K562 (cell line): Measurements from ENCODE around the gene KCTD11. TPM values are rescaled to one million over a fixed set of nuclear protein-coding genes. Genes with fewer than 3 reads are reported as not detected.

Source experiments
- ATAC-seq: fragments of 200-7000 bp; cut with Tn5 transposase; 3 replicates; pipeline ENCODE4 v1.9.1; 2020; ENCODE audit warnings: moderate library complexity
- BruUV-seq: library from RNA; stranded (reverse); fragments of 400-500 nt; replicated peaks from 2 replicates; lab custom pipeline; 2021; lab: Mats Ljungman, UMichigan
- CTCF ChIA-PET: fragments of 300-600 bp; formaldehyde crosslinking; extraction: SDS; loops from one replicate; lab custom pipeline; 2021; ENCODE audit warnings: low intra/inter-chr PET ratio; lab: Yijun Ruan, JAX
- POLR2A ChIA-PET: fragments of 300-600, 350-650 bp; sonication (Branson Sonifier 250); formaldehyde crosslinking; extraction: SDS; loops from one replicate; lab custom pipeline; 2021; ENCODE audit warnings: antibody characterized with exemption, inconsistent platforms; lab: Yijun Ruan, JAX
- DNase-seq, 4 experiments: peaks; one replicate each; pipeline versions ENCODE4 v3.0.0 to v3.0.0-alpha.2; 2011 to 2018; ENCODE audit warnings: low spot score in 3 of 4, mixed read lengths in 3 of 4; ENCODE audit errors: extremely low read depth in 1 of 4
- FAIRE-seq: peaks from 2 replicates; lab custom pipeline; 2011; peaks lifted over from hg19 to GRCh38; lab: Jason Lieb, UNC
- H2AFZ ChIP-seq: 2 replicates; pipeline ENCODE4 v1.6.0; 2011; ENCODE audit warnings: low read depth, low read length, control low read depth, inconsistent platforms
- H3K27ac ChIP-seq: fragments of 200-600 bp; 3 replicates; pipeline ENCODE4 v1.8.0; 2011; ENCODE audit warnings: low read depth, mild to moderate bottlenecking, control low read depth, inconsistent platforms, low read length, moderate library complexity, mixed read lengths; ENCODE audit errors: extremely low read depth
- H3K27me3 ChIP-seq, 2 experiments: fragments of 300-600 bp in 1 of 2; 2 replicates in 1 of 2; 3 replicates in 1 of 2; pipeline versions ENCODE4 v1.6.0 to v1.8.0; 2011; ENCODE audit warnings: inconsistent platforms in 2 of 2, low read length in 2 of 2, mild to moderate bottlenecking in 1 of 2, mixed read lengths in 1 of 2, moderate library complexity in 1 of 2; ENCODE audit not compliant: control insufficient read depth in 2 of 2, insufficient read depth in 2 of 2
- H3K36me3 ChIP-seq: fragments of 300-600 bp; 3 replicates; pipeline ENCODE4 v1.8.0; 2011; ENCODE audit warnings: mild to moderate bottlenecking, low read length, inconsistent platforms; ENCODE audit not compliant: control insufficient read depth, insufficient read depth
- H3K4me1 ChIP-seq, 2 experiments: fragments of 200-600 bp in 1 of 2; replicated peaks in 1 of 2; 2 replicates in 1 of 2; 3 replicates in 1 of 2; pipeline versions ENCODE4 v1.5.1 to v1.8.0; 2011; ENCODE audit warnings: inconsistent platforms in 2 of 2, low read length in 2 of 2, mild to moderate bottlenecking in 1 of 2, mixed read lengths in 1 of 2, moderate library complexity in 1 of 2; ENCODE audit not compliant: control insufficient read depth in 2 of 2, insufficient read depth in 2 of 2
- H3K4me2 ChIP-seq: 2 replicates; pipeline ENCODE4 v1.6.1; 2011; ENCODE audit warnings: low read length, control low read depth, inconsistent platforms, mixed read lengths; ENCODE audit not compliant: insufficient read depth
- H3K4me3 ChIP-seq: fragments of 200-600 bp; sonication (generic), shearing (Covaris generic); 2 replicates; pipeline ENCODE4 v1.5.1; 2016; ENCODE audit warnings: control low read depth, inconsistent platforms
- H3K79me2 ChIP-seq: fragments of 200-600 bp; 3 replicates; pipeline ENCODE4 v1.8.0; 2011; ENCODE audit warnings: low read length, inconsistent platforms; ENCODE audit not compliant: control insufficient read depth, insufficient read depth
- H3K9ac ChIP-seq, 2 experiments: 2 replicates each; pipeline versions ENCODE4 v1.6.0 to v1.6.1; 2011; ENCODE audit warnings: low read depth in 2 of 2, low read length in 2 of 2, control low read depth in 1 of 2, inconsistent platforms in 1 of 2, mild to moderate bottlenecking in 1 of 2, mixed read lengths in 1 of 2; ENCODE audit not compliant: insufficient read depth in 1 of 2
- H3K9me1 ChIP-seq: one replicate; pipeline ENCODE4 v1.6.0; 2011; ENCODE audit warnings: inconsistent platforms, mild to moderate bottlenecking, low read length, moderate library complexity; ENCODE audit not compliant: control insufficient read depth, insufficient read depth
- H3K9me3 ChIP-seq: replicated peaks from 2 replicates; pipeline ENCODE4 v1.5.1; 2011; ENCODE audit warnings: low read depth, low read length, inconsistent platforms; ENCODE audit not compliant: control insufficient read depth, insufficient read depth
- H4K20me1 ChIP-seq: replicated peaks from 2 replicates; pipeline ENCODE4 v1.6.1; 2011; ENCODE audit warnings: low read length, inconsistent platforms, mixed read lengths; ENCODE audit not compliant: control insufficient read depth, insufficient read depth
- HMG20A ChIP-seq: fragments of 450-650 bp; formaldehyde crosslinking; conservative IDR thresholded peaks from 2 replicates; pipeline ENCODE4 v1.4.0; 2020; ENCODE audit warnings: mild to moderate bottlenecking, mixed read lengths
- SMAD3 ChIP-seq: fragments of 450-650 bp; formaldehyde crosslinking; conservative IDR thresholded peaks from 2 replicates; pipeline ENCODE4 v1.4.0; 2020; ENCODE audit warnings: mild to moderate bottlenecking
- U2AF2 ChIP-seq: fragments of 200-400 bp; formaldehyde crosslinking; optimal IDR thresholded peaks from 2 replicates; pipeline ENCODE3; 2017; ENCODE audit warnings: low read depth, mild to moderate bottlenecking, low read length
- WGBS: fragments of 100-300 bp; shearing (Covaris generic); methylation state at CpG from one replicate; pipeline ENCODE4 v1.1.6; 2016; ENCODE audit warnings: low coverage, mixed read lengths; ENCODE audit not compliant: insufficient coverage; ENCODE audit errors: missing lambda C conversion rate; 5-methylcytosine and 5-hydroxymethylcytosine counted together
- in situ Hi-C: fragments of 300-500 bp; cut with MboI; formaldehyde crosslinking; loops from 4 replicates; pipeline ENCODE4 v1.15.0; 2018; ENCODE audit warnings: inconsistent platforms, mixed read lengths
- intact Hi-C: fragments of 100-400 bp; cut with micrococcal nuclease; formaldehyde crosslinking; loops from 2 replicates; pipeline ENCODE4 v1.14.2; 2022
- polyA plus RNA-seq, 8 experiments: library from polyadenylated mRNA; depleted of rRNA in 4 of 8; stranded (reverse) in 5 of 8; unstranded in 3 of 8; fragments of >200 nt; fragmentation: Nextera tagmentation in 2 of 8; fragmentation: Illumina TruSeq in 1 of 8; extraction: Ambion mirVana in 2 of 8; extraction: Trizol in 1 of 8; gene quantifications; 2 replicates each; pipeline versions ENCODE4 v1.2.1 to v1.2.3, GENCODE V29; 2011 to 2014; ENCODE audit warnings: inconsistent platforms in 1 of 8, missing spikeins in 1 of 8
- total RNA-seq, 7 experiments: library from RNA; depleted of rRNA in 6 of 7; stranded (reverse); fragments of >200 nt in 6 of 7; fragmentation: Illumina TruSeq in 2 of 7; extraction: Trizol in 2 of 7; gene quantifications; 2 replicates each; pipeline versions ENCODE4 v1.2.1 to v1.2.3, GENCODE V29; 2011 to 2021; ENCODE audit warnings: low replicate concordance in 1 of 7
- TF ChIP-seq, protein P1 (sequence below): fragments of 450-650 bp; conservative IDR thresholded peaks from 2 replicates; pipeline ENCODE4 v1.6.1; 2016; ENCODE audit warnings: missing genetic modification characterization, low read depth, mild to moderate bottlenecking, control low read depth, missing compliant biosample characterization
- TF ChIP-seq, protein P2 (sequence below): sonication (generic); IDR thresholded peaks from 2 replicates; pipeline ENCODE4 v1.6.1; 2016

Gene KCTD11
- total and polyA plus RNA-seq, 9 of the 15 experiments (the other 6 are each of a cell fraction or from before 2014, with no cell fraction given), result 0.01 to 3.2 (median 2.5) TPM; not detected in 1

DNA sequence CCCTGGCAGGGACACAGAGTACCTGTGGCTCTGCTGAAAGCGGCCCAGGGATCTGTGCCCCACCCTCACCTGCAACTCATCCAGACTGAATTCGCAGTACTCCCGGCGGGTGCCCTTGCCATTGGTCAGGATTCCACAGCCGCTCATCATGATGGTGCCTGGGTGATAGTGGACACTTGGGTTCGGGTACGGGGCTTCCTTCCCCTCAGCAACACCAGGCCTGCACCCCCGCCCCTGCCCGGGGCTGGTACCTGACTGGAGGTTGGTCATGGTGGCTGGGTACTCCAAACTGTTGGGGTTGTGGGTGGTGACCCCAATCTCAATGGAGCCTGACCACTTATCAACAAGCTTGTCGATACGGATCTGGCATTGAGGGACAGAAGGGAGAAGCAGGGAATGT lies 25.8 kb upstream of the KCTD11 start:
- FAIRE-seq, result no peak
- H3K9ac ChIP-seq, result no peak overlapping the region

DNA sequence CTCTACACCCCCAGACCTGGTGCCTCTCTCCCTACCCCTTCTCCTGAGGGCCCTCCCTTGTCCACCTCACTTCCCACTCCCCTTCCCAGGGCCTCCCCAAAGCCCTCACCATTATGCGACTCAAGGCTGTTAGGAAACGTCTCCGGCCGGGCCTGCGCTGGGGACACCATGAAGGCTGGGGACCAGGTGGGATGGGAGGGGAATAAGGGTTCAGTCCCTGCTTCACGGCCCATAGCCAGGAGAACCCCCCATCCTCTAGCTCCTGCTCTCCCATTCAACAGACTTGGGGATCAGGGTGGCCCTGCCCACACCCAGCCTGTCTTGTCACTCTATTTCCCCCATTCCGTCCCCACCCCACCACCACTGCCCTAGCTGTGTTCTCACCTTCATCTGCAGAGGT lies 24.9 kb upstream of the KCTD11 start:
- TF ChIP-seq SMAD3 (CRISPR knock-in tag) (no peak), U2AF2 (no peak), HMG20A (CRISPR knock-in tag) (no peak)
- TF ChIP-seq, protein P1, sequence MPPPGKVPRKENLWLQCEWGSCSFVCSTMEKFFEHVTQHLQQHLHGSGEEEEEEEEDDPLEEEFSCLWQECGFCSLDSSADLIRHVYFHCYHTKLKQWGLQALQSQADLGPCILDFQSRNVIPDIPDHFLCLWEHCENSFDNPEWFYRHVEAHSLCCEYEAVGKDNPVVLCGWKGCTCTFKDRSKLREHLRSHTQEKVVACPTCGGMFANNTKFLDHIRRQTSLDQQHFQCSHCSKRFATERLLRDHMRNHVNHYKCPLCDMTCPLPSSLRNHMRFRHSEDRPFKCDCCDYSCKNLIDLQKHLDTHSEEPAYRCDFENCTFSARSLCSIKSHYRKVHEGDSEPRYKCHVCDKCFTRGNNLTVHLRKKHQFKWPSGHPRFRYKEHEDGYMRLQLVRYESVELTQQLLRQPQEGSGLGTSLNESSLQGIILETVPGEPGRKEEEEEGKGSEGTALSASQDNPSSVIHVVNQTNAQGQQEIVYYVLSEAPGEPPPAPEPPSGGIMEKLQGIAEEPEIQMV, result no peak
- H3K4me2 ChIP-seq, result no peak overlapping the region
- intact Hi-C loops (no loop called here), in situ Hi-C loops (no loop called here)
- CTCF ChIA-PET, result no interaction called here
- no TSS peak for BruUV-seq
- H3K4me1 ChIP-seq, result peaks cover 7 to 38% of the 10 kb centered on the region in 2 experiments
- no peak overlapping the region for H2AFZ ChIP-seq
- POLR2A ChIA-PET, result interaction anchor here (0.6 kb wide), 1 partner anchor 487 kb away, joined by 3 read pairs; no protein-coding TSS in a partner anchor
- H3K27ac ChIP-seq, result no peak overlapping the region
- H3K27me3 ChIP-seq, result no peaks in the 10 kb centered on the region
- peak overlapping the region in 1 of 2 experiments; percentile 35; a peak in 1 of 4 replicates for H3K9ac ChIP-seq
- H3K36me3 ChIP-seq, result peaks cover 45% of the 10 kb centered on the region; the same call in 2 of the 3 replicates
- FAIRE-seq, result no peak
- H3K9me3 ChIP-seq, result no peaks in the 10 kb centered on the region
- 100% methylated on average over 2 of the region's 7 CpGs for WGBS
- no peak overlapping the region for H3K4me3 ChIP-seq
- H4K20me1 ChIP-seq, result no peaks in the 10 kb centered on the region
- ATAC-seq, result no peak
- H3K79me2 ChIP-seq, result peaks cover 16% of the 10 kb centered on the region
- no peaks in the 10 kb centered on the region for H3K9me1 ChIP-seq
- DNase-seq, result no peak

More for the DNA sequence above, 25.8 kb upstream of the KCTD11 start:
- in situ Hi-C loops (no loop called here), intact Hi-C loops (no loop called here)
- Histone ChIP-seq H3K9me3 (no peaks in the 10 kb centered on the region), H3K79me2 (peaks cover 16% of the 10 kb centered on the region), H2AFZ (no peak overlapping the region), H4K20me1 (no peaks in the 10 kb centered on the region), H3K4me3 (no peak overlapping the region), H3K4me1 (peaks cover 4 to 34% of the 10 kb centered on the region in 2 experiments; a peak in 4 of 5 replicates), H3K36me3 (peaks cover 54% of the 10 kb centered on the region; the same call in 2 of the 3 replicates), H3K4me2 (no peak overlapping the region), H3K27ac (no peak overlapping the region), H3K27me3 (no peaks in the 10 kb centered on the region), H3K9me1 (no peaks in the 10 kb centered on the region)
- no peak for ATAC-seq
- no peak for DNase-seq
- no TSS peak for BruUV-seq
- WGBS, result 92% methylated on average over 8 of the region's 11 CpGs
- TF ChIP-seq, protein P2, sequence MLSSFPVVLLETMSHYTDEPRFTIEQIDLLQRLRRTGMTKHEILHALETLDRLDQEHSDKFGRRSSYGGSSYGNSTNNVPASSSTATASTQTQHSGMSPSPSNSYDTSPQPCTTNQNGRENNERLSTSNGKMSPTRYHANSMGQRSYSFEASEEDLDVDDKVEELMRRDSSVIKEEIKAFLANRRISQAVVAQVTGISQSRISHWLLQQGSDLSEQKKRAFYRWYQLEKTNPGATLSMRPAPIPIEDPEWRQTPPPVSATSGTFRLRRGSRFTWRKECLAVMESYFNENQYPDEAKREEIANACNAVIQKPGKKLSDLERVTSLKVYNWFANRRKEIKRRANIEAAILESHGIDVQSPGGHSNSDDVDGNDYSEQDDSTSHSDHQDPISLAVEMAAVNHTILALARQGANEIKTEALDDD, result no peak
- CTCF ChIA-PET, result no interaction called here
- POLR2A ChIA-PET, result interaction anchor here (0.6 to 1.5 kb wide), 2 partner anchors 13 to 487 kb away, joined by 3 read pairs; no protein-coding TSS in a partner anchor
